Endothelial cell of umbilical vein (primary cell): Measurements from ENCODE around the gene DR1.

ENCODE experiments used
- CTCF ChIP-seq, 2 donors: IDR thresholded peaks; 1 replicate in 1 of 2; 2 replicates in 1 of 2; pipeline ENCODE4 v1.5.1; 2011; ENCODE audit warnings: low read length in 2 of 2, mild to moderate bottlenecking in 2 of 2, moderate library complexity in 2 of 2, control low read depth in 1 of 2, inconsistent platforms in 1 of 2, low read depth in 1 of 2; ENCODE audit not compliant: insufficient read depth in 1 of 2; ENCODE audit errors: extremely low read depth in 1 of 2
- JUN ChIP-seq: IDR thresholded peaks from 2 replicates; pipeline ENCODE4 v1.6.1; 2011; ENCODE audit warnings: borderline replicate concordance, low read depth; ENCODE audit not compliant: insufficient read length, insufficient read depth
- POLR2A ChIP-seq: IDR thresholded peaks from 2 replicates; pipeline ENCODE4 v1.6.1; 2012; ENCODE audit warnings: low read depth, mild to moderate bottlenecking, control low read depth, low read length

- TF ChIP-seq POLR2A (no peak), CTCF (IDR thresholded peaks at IDR 0.05; ENCODE audit: extremely low read depth in 1 of 2, insufficient read depth in 1 of 2, low read depth in 1 of 2, low read length in 2 of 2) (no peak), JUN (no peak)
Observed at GRCh38 chr1:93349231-93350135, 3.8 kb downstream of the DR1 start.
